Dermis microvascular lymphatic vessel endothelial cell (primary cell): Measurements from ENCODE around the gene RGS11. TPM values are rescaled to one million over a fixed set of nuclear protein-coding genes. Genes with fewer than 3 reads are reported as not detected.

ENCODE experiments used
- DNase-seq, 2 donors: peaks; one replicate each; pipeline versions ENCODE4 v3.0.0 to v3.0.0-alpha.2; 2010; ENCODE audit warnings: low read depth in 2 of 2
- total RNA-seq: library from RNA; depleted of rRNA; stranded (reverse); fragments of >200 nt; gene quantifications from 2 replicates; pipeline ENCODE4 v1.2.1, GENCODE V29; 2014

The RGS11 gene
- total RNA-seq = 0.26 and 0.38 TPM in 2 replicates

DNA sequence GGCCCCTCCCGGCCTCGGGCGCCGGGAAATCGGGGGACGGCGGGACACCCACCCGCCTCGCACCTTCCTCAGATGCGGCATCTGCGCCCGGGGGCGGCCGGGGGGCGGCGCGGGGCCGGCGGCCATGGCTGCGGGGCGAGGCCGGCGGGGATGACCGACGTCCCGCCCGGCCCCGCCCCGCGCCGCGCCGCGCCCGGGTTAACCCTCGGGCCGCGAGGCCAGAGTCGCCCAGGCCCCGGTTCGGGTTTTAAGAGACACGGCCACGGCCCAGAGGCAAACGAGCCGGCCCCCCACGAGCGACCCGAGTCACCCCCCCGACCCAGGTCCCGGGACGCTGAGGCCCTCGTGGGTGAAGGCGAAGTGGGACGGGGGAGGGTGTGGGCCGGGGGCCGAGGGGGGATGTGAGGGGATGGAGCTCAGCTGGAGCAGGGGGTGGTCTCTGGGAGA is at the start of gene RGS11:
Gene RGS11 (minus strand): TSS at position 159 of the 447 bp plus-strand sequence. CDS start 33 bp downstream, at position 126.
- DNase-seq = no peak

DNA sequence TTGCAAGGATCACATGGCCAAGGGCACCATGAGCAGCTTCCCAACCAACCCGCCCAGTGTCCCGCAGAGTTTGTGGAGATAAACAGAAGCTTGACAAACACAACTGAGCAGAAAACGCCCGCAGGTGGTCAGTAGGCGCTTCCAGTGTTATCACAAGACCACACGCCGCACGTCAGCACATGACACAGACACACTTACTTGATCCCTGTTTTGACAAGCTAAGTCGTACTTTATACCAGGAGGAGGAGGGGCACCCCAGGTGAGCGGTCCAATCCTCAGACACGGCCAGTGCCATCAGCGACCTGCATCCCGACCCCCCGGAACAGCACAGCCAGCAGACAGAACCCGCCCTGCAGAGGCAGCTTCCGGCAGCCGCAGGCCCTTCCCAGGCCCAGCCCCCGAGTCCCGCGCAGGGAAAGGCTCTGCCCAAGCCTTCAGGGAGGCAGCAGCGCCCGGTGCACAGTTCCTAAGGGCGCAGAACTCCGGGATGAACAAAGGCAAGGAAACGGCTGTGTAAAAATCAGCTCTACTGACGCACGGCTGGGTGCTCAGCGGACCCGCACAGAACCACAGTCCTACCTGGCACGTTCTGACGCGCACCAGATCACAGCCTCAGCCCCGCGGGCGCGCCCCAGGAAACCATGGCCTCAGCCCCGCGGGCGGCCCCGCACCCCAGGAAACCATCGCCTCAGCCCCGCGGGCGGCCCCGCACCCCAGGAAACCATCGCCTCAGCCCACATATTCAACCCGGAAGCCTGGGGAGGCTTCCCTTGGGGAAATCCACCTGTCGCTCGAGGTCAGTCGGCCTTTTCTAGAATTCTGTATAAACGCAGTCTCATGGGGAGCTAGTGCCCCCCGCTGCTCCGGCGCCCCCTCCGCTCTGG is 48.9 kb upstream of the RGS11 start:
- DNase-seq = peak in 1 of 2 donors; percentile 15

DNA sequence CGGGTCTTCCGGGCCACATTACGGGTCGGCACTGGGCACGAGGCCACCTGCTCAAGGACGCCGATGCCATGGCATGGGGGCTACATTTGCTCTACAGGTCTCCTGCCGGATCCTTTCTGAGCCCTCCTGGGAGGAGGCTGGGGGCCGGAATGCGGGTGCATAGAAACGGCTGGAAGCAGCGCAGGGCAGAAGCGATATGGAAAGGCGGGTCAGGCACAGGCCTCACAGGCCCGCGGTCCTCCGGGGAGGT is 48.4 kb upstream of the RGS11 start:
- DNase-seq = no peak

DNA sequence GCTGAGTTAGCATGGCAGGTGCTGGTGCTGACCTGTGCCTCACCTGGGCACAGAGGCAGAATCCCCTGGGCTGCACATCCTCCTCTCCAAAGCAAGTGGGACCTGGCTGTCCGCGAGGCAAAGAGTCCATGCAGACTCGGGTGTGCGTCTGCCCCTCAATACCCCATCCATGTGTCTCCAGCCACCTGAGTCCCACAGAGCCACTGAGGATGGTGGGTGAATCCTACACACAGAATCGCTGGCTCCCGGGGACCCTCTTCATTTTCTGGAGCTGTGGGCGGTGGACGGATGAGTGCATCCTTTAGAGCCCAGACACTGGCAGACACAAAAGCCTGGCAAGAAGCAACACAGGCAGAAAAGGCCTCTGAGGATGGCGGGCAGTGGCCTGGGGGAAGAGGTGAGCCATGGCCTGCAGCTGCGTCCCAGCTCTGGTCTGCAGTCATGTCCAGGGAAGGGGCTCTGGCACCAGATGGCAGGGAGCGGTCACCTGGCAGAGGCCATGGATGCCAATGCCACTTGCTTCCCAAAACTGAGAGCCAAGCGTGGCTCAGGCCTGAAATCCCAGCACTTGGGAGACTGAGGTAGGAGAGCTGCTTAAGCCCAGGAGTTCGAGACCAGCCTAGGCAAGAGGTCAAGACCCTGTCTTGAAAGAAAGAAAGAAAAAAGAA is 46.9 kb upstream of the RGS11 start:
- no peak for DNase-seq

DNA sequence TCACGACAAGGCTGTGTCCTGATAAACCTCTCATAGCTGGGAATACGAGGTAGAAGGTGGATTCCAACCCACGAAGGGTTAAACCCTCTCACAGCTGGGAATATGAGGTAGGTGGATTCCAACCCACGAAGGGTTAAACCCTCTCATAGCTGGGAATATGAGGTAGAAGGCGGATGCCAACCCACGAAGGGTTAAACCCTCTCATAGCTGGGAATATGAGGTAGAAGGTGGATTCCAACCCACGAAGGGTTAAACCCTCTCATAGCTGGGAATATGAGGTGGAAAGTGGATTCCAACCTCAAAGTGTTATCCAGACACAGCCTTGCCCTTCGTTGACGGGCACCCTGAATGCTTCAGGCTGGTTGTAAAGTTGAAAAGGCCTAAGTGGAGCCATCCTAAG is 45.8 kb upstream of the RGS11 start:
- DNase-seq = no peak

DNA sequence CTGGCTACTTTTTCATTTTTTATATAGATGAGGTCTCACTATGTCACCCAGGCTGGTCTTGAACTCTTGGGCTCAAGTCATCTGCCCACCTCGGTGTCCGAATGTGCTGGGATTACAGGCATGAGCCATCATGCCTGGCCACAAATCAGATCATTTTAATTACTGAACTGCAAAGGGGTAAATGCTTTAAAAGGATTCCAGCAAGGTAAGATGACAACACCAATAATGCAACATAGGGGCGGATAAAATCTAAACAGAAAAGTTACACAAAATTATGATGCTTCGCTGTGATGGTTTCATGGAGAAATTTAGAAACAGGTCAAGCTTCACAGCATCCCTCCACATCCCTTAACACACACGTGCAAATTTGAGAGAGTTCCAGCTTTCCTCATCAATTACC is 44.5 kb upstream of the RGS11 start:
- DNase-seq = no peak

DNA sequence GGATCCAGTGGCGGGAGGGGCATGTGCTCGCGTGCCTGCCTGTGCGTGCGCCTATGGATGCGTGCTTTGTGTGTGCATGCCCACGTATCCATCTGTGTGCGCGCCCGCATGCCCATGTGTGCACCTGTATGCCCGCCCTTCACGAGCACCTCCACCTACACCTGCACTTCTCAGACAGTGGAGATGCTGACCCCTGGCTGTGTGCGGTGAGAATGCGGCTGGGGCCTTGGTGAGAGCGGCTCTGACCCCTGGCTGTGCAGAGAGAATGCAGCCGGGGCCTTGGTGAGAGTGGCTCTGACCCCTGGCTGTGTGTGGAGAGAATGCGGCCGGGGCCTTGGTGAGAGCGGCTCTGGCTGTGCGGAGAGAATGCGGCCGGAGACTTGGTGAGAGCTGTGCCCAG is 42.9 kb upstream of the RGS11 start:
- DNase-seq = no peak

DNA sequence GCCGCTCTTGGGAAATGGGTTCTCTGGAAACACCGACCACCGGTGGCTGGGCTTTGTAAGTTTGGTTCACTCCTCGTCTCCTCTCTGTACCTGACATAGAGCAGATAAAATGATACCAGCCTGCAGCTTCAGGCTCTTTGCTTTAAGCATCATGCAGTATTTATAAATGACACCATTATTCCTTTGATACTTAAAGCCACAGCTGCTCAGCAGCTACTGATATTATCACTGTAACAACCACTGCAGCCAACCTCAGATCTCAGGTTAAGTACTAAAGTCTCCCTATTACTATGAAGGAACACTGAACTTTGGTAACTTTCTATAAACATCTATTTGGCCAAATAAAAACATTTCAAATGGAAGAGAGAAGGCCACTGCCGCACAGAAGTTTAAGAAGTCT is 41.8 kb upstream of the RGS11 start:
- no peak for DNase-seq

DNA sequence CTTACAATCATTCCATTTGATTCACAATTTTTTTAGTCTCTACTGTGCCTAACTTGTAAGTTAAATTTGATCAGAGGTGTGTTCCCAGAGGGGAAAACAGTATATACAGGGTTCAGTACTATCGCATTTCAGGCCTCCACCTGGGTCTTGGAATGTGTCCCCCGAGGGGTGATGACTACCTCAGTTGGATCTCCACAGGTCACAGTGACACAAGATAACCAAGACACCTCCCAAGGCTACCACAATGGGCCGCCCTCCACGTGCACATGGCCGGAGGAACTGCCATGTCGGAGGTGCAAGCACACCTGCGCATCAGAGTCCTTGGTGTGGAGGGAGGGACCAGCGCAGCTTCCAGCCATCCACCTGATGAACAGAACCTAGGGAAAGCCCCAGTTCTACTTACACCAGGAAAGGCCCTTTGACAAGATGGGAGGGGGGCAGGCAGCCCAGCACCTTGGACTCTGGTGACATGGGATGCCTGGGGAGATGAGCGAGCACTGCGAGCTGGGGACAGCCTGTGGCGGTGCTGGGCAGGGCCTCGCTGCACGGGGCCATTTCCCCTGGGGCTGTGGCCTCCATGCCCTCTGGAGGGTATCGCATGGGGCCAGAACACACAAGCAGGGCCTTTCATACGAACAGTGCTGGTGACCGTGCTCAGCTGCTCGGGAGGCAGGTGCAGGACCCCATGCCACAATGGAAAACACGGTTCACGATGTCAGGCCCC is 41.2 kb upstream of the RGS11 start:
- DNase-seq = no peak

DNA sequence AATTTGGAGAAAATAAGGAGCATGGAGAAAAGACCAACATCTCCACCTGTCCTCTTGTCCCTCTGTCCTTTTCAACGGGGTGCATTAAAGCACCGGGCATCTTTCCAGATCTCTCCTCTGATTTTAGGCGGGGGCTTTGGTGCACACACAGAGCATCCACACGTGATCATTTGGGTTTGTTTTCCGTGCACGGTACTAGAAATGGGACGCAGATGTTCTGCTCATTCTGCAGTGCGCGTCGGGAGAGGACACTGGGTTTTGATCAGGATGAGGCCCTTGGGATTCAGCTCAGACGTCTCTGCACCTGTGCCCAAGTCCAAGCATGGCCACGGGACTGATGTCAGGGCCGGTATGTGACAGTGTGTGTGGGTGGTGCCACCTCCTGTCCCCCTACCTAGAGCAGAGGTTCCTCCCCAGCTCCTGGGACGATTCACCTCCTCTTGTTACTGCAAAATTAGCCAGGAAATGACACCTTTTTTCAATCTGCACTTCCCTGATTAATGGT is 39.1 kb upstream of the RGS11 start:
- no peak for DNase-seq

DNA sequence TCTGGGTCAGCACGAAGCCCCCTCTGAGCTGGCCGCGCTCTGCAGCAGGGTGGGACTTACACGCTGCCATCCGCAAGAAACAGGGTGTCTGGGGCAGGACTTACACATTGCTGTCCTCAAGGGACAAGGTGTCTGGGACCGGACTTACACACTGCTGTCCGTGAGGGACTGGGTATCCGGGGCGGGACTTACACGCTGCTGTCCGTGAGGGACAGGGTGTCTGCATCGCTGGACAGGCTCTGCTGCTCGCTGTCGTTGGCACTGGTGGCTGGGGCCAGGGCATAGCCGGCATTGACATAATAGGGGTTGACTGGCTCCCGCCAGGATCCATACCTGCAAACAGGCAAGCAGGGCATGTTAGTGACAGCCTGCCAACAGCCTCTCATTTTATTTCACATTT is 38.6 kb upstream of the RGS11 start:
- DNase-seq = no peak

DNA sequence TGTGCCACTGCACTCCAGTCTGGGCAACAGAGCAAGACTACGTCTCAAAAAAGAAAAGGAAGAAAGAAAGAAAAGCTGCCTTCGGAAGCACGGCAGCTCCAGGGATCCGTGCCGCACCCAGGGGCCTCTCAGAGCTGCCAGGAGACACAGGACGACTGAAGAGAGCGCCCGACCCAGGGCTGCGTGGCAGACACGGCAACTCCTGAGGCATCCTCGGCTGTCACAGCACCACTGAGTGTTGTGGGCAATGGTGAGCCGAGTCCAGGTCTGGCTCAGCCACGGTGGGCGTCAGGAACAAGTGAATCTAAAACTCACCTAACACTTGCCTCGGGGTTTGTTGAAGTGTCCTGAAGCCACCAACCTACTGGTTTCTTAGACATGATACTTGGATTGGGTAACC is 36.0 kb upstream of the RGS11 start:
- DNase-seq = no peak

DNA sequence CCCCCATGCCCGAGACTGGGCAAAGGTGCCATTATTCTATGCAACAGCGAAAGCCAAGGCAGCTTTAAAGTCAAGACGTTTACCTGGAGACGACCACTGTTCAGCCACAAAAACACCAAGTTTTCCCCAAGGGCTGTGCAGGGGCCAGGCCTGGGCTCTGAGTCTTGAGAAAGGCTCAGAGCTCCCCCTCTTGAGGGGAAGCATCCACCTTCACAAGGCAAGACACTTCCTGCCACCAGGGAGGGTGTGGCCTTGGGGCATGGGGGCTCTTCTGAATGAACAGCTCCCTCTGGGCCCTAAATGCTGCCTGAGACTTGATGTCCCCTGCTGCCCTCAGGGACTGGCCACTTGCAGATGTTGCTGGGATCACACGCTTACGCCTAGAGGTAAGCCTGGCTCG is 33.7 kb upstream of the RGS11 start:
- DNase-seq = no peak

DNA sequence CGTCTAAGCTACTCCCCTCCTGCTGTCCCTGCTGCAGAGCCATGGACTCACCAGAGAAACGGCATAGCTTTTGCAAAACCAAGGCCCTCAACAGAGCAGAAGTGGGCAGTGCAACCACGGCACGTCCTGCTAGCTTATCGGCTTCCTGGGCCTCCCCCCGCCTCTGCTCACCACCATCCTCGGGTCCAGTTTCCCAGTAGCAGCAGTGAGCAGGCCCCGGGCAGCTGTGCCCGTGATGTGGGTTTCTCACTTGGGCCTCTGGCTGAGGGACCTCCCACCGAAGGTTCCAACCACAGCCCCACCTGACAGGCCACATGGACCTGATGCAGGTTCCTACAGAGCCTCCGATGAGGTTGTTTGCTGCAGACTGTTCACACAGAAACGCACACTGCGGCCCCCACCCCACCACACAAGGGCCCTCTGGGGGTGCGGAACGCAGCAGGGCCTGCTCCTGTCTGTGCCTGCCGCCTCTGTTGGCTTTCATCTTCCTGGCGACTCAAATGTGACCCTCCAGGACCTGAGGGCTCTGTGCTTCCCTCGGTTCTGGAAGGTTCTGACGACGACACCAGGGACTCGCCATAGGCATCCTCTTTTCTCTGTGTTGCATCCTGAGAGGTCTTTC is 32.1 kb upstream of the RGS11 start:
- DNase-seq = no peak

DNA sequence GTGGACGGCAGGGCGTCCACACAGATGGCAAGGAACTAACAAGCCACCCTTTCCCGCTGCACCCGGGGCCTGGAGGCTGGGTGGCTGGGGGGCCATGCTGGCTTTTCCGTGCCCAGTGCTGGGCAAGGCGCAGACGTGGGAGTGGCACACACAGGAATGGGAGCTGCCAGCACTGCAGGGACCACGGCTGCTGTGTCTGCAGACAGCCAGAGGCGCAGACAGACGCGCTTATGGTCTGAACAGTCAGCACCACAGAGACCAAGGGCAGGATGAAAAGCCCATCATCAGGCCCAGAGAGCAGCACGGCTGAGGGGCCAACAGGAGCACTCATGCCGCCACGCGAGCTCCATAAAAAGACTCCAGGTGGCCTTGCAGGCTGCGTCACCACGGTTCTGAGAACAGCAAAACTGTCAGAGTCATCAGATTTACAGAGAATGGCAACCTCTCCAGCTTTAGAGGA is 31.2 kb upstream of the RGS11 start:
- DNase-seq = no peak

DNA sequence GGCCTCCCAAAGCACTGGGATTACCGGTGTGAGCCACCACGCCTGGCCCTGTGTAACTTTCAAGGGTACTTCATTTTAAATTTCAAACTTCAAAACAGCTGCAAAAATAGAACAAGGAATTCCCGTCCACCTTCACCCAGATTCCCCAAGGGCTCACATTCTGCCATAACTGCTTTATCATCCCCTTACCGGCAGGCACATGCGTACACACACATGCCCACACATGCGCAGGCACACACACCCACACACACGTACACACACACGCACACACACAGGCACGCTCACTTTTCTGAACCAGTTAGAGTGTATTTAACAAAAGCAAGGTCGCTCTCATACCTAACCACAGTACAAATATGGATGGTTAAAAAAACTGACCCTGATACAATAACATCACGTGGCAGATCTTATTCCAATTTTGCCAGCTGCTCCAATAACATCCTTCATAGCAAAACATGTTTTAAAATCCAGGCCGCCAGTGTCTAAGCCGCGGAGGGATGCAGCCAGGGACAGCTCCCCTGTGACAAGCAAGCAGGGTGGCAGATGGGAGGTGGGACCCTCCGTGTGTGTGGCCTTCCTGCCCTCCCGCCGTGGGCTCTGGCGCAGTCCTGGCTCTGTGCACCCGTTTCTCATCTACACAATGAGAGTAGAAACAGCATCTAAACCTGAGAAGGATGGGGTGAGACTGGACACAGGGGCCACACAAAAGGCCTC is 30.3 kb upstream of the RGS11 start:
- no peak for DNase-seq

DNA sequence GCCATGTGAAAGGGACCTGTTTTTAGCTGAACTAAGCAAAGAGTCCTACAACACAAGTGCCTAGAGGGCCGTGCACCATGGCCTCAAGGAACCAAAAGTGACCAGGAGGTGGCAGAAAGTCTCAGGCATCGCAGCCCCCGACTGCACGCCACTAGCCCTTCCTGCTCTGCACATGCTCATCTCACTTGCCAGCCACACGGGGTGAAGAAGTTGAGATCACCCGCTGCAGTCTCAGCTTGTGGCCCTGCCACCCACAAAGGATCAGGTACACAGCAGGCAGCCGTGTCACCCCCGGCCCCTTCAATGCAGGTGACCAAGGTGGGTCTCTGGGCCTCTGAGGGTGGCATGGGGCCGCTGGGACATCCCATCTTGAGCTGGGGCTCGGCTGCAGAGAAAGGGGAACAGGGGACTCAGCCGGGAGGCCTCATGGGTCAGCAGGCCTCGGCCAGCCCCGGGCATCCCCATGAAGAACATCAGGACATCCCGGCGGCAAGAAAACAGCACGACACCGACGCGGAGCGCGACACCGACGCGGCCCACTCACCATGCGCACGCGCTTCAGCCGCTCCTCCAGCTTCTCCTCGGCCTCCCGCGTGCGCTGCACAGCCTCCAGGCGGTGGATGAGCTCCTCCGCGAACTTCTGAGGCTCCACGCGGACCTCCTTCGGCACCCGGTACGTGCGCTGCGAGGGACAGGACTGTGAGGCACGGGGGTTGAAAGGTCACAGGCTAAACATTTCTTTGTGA is 28.2 kb upstream of the RGS11 start:
- DNase-seq = peak in 1 of 2 donors; percentile 18

DNA sequence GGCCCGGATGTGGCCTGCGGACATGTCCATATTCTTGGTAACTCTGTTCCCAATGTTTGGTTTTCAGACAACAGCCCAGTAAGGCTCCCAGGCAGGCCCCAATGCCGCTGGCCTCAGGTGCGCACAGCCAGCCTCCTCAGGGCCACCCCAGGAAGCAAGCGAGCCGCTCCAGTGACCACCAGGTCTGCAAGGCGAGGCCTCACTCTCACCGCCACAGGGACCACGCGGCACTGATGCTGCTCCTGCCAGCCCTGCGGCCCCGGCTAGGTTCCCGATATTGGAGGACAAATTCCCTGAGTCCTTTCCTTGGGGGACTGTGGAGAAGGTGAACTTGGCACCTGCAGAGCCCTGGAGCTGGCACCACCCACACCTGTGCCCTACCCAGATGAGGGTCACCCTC is 26.2 kb upstream of the RGS11 start:
- DNase-seq = no peak

DNA sequence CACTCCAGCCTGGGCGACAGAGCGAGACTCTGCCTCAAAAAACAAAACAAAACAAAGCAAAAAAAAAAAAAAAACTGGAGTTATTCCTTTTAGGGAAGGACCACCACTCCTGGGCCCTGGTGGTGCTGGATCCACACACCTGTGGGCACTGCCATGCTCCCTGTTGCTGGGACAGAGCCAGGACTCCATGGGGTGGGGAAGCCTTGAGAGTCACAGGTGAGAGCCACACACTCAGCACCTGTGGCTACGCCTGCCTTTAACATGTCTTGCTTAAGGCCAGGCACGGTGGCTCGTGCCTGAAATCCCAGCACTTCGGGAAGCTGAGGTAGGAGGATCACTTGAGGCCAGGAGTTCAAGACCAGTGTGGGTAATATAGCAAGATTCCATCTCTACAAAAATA is 25.5 kb upstream of the RGS11 start:
- DNase-seq = no peak

DNA sequence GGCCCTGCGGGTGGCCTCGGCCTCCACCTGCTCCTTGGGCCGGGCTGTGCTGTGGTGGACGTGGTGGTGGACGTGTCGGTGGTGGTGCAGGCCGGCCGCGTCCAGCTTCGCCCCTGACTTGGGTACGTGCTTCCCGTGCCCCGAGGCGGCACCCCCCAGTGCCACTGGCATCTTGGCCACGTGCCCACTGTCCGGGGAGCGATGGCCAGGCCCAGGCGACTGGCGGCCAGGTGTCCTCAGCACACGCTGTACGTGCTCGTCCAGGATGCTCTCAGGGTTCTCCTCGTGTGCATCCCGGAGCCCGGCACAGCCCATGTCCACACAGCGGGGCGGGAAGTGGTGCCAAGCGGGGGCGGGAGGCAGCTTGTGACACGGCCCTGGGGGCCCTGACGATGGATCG is 22.1 kb upstream of the RGS11 start:
- DNase-seq = no peak
